SU-DHL-6 (cell line): Measurements from ENCODE around the gene BRD8.
A peak's percentile ranks its signal among the peaks of the same experiment; 100 is the strongest.

ENCODE experiments used
- H2AFZ ChIP-seq: fragments of 200-600 bp; sonication (generic); 2 replicates; pipeline ENCODE4 v1.6.1; 2014; ENCODE audit warnings: low read depth, mild to moderate bottlenecking, moderate library complexity, mixed read lengths, antibody characterized with exemption, low read length; ENCODE audit not compliant: severe bottlenecking
- H3F3A ChIP-seq: fragments of 200-600 bp; shearing (Covaris generic); 2 replicates; pipeline ENCODE4 v1.6.0; 2016; ENCODE audit warnings: antibody characterized with exemption, mild to moderate bottlenecking; ENCODE audit not compliant: insufficient read depth
- H3K27ac ChIP-seq: fragments of 200-600 bp; sonication (generic); 2 replicates; pipeline ENCODE4 v1.5.1; 2016; ENCODE audit warnings: low read depth, mild to moderate bottlenecking, low read length, moderate library complexity, mixed read lengths
- H3K27me3 ChIP-seq: fragments of 200-600 bp; sonication (generic), shearing (Covaris generic); 2 replicates; pipeline ENCODE4 v1.6.0; 2014; ENCODE audit warnings: mild to moderate bottlenecking, low read length
- H3K36me3 ChIP-seq: fragments of 200-600 bp; sonication (generic); 2 replicates; pipeline ENCODE4 v1.6.1; 2014; ENCODE audit warnings: mild to moderate bottlenecking, low read length, mixed read lengths
- H3K4me2 ChIP-seq: fragments of 300-600, 200-600 bp; shearing (Covaris generic), sonication (generic); 2 replicates; pipeline ENCODE4 v1.6.0; 2014; ENCODE audit warnings: low read length, low read depth, mild to moderate bottlenecking; ENCODE audit not compliant: poor library complexity, severe bottlenecking
- H3K4me3 ChIP-seq: fragments of 200-600 bp; sonication (generic); 2 replicates; pipeline ENCODE4 v1.5.1; 2014; ENCODE audit warnings: antibody characterized with exemption, low read length, mild to moderate bottlenecking, mixed read lengths; ENCODE audit not compliant: insufficient read depth, poor library complexity, severe bottlenecking
- H3K79me2 ChIP-seq: fragments of 200-600 bp; sonication (generic); 2 replicates; pipeline ENCODE4 v1.6.1; 2014; ENCODE audit warnings: mild to moderate bottlenecking, low read length, moderate library complexity; ENCODE audit not compliant: insufficient read depth
- H3K9ac ChIP-seq: fragments of 200-600 bp; sonication (generic); 2 replicates; pipeline ENCODE4 v1.7.0; 2014; ENCODE audit warnings: mild to moderate bottlenecking, low read length
- H3K9me2 ChIP-seq: fragments of 200-600 bp; sonication (generic); replicated peaks from 2 replicates; pipeline ENCODE4 v1.6.1; 2014; ENCODE audit warnings: low read length; ENCODE audit not compliant: insufficient read depth
- H3K9me3 ChIP-seq: fragments of 200-600 bp; sonication (generic); 2 replicates; pipeline ENCODE4 v1.6.1; 2014; ENCODE audit warnings: low read length, mixed read lengths; ENCODE audit not compliant: insufficient read depth
- H4K20me1 ChIP-seq: fragments of 200-600 bp; sonication (generic); 2 replicates; pipeline ENCODE4 v1.6.1; 2014; ENCODE audit warnings: low read depth, mild to moderate bottlenecking, antibody characterized with exemption, low read length, moderate library complexity, mixed read lengths
- EZH2phosphoT487 ChIP-seq: fragments of 200-600 bp; sonication (generic), shearing (Covaris generic); conservative IDR thresholded peaks from 2 replicates; pipeline ENCODE4 v1.6.1; 2018; ENCODE audit warnings: mild to moderate bottlenecking, antibody characterized with exemption, low read length, moderate library complexity, mixed read lengths
- TF ChIP-seq, protein P1 (sequence below): fragments of 200-600 bp; sonication (generic); IDR thresholded peaks from one replicate; pipeline ENCODE4 v1.5.1; 2017; ENCODE audit warnings: antibody characterized with exemption, mild to moderate bottlenecking, low read length, moderate library complexity; ENCODE audit not compliant: insufficient read depth, poor library complexity, severe bottlenecking

The BRD8 gene

DNA sequence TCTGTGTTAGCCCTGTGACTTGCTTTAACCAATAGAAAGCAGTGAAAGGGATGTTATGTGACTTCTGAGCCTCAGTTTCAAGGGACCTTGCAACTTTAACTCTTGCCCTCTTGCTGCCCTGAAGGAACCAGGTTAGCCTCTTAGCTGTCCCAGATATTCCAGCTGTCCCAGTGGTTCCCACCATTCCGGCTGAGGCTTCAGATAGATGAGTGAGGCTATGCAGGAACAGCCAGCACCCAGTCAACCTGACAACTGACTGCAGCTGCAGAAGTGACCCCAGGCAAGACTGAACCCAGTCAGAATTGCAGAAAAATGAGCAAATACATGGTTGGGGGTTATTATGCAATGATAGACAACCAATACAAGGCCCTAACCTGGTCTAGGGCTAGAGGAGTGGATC is 45.1 kb upstream of the BRD8 start:
- H3F3A ChIP-seq: no peaks in the 10 kb centered on the region
- H3K9me3 ChIP-seq: 0 out of 2 replicates have a peak, but pooled peaks cover 4% of the 10 kb centered on the region
- no peak overlapping the region for H2AFZ ChIP-seq
- H3K9me2 ChIP-seq: no peaks in the 10 kb centered on the region
- no peak overlapping the region for H3K27ac ChIP-seq
- TF ChIP-seq EZH2phosphoT487: no peak
- TF ChIP-seq, protein P1, sequence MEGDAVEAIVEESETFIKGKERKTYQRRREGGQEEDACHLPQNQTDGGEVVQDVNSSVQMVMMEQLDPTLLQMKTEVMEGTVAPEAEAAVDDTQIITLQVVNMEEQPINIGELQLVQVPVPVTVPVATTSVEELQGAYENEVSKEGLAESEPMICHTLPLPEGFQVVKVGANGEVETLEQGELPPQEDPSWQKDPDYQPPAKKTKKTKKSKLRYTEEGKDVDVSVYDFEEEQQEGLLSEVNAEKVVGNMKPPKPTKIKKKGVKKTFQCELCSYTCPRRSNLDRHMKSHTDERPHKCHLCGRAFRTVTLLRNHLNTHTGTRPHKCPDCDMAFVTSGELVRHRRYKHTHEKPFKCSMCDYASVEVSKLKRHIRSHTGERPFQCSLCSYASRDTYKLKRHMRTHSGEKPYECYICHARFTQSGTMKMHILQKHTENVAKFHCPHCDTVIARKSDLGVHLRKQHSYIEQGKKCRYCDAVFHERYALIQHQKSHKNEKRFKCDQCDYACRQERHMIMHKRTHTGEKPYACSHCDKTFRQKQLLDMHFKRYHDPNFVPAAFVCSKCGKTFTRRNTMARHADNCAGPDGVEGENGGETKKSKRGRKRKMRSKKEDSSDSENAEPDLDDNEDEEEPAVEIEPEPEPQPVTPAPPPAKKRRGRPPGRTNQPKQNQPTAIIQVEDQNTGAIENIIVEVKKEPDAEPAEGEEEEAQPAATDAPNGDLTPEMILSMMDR: no peak
- no peaks in the 10 kb centered on the region for H3K36me3 ChIP-seq
- H3K9ac ChIP-seq: no peak overlapping the region
- no peaks in the 10 kb centered on the region for H3K27me3 ChIP-seq
- H3K4me2 ChIP-seq: no peak overlapping the region
- no peaks in the 10 kb centered on the region for H3K79me2 ChIP-seq
- no peak overlapping the region for H3K4me3 ChIP-seq
- no peaks in the 10 kb centered on the region for H4K20me1 ChIP-seq

DNA sequence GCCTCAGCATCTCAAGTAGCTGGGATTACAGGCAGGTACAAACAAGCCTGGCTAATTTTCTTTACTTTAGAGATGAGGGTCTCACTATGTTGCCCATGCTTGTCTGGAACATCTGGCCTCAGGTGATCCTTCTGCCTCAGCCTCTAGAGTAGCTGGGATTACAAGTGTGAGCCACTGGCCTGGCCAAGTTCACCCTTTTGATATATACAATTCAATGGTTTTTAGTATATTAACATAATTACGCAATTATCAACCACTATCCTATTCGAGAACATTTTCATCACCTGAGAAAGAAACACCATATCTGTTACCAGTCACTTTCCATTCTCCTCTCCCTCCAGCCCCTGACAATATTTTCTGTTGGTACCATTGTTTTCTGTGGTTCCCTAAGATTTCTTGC is 38.4 kb upstream of the BRD8 start:
- no peaks in the 10 kb centered on the region for H4K20me1 ChIP-seq
- H3K9ac ChIP-seq: no peak overlapping the region
- no peaks in the 10 kb centered on the region for H3K36me3 ChIP-seq
- H3K4me2 ChIP-seq: no peak overlapping the region
- H3K9me2 ChIP-seq: no peaks in the 10 kb centered on the region
- H3K9me3 ChIP-seq: no peaks in the 10 kb centered on the region
- H3K79me2 ChIP-seq: peaks cover 13% of the 10 kb centered on the region
- H2AFZ ChIP-seq: no peak overlapping the region
- TF ChIP-seq, protein P1: no peak
- no peak for TF ChIP-seq EZH2phosphoT487
- H3K27ac ChIP-seq: no peak overlapping the region
- H3K4me3 ChIP-seq: no peak overlapping the region
- no peaks in the 10 kb centered on the region for H3K27me3 ChIP-seq
- no peaks in the 10 kb centered on the region for H3F3A ChIP-seq

DNA sequence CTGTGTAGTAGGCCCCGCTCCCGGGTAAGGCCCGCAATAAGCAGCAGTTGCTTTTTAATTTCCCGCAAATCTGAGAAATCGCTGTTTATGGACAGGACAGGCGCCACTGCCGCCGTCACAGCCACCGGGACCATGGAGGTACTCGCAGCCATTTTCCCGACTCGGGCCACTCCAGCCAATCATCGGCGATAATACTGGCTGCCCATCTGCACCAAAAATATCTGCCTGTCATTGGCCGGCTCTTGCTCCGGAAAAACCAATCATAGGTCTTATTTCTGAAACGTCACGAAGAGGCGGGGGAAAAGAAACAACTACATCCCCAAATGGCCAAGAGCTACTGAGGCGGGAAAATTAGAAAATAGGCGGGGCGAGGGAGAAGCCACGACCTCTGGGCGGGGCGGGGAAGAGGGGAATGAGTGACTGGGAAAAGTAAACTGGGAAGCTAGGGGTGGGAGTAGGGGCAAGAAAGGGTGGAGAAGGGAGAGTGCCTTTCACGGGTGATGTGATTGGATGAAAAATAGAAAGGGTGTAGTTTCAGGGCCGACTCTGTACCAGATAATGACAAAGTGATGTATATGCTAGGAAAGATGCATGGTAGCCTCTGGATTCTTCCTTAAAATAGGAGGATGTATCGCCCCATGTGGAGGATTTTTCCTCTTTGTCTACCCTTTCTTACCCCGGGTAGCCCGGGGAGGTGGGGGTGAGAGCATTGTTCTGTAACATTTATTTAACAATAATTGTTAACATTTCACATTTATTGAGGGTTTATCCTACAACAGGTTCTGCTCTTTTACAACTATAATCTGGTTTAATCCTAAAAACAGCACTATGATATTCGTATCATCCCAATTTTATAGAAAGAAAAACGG is 35.0 kb upstream of the BRD8 start, which contains the start of gene CDC23:
TSS of gene CDC23 (minus strand) at position 163 of the 869 bp plus-strand sequence. CDS start at position 152, 11 bp downstream.
- TF ChIP-seq, protein P1: no peak
- TF ChIP-seq EZH2phosphoT487: no peak
- Histone ChIP-seq H4K20me1 (no peaks in the 10 kb centered on the region), H2AFZ (peak within 1 kb of the TSS; percentile 97), H3K36me3 (peaks cover 2% of the 10 kb centered on the region; the same call in 1 of the 2 replicates), H3F3A (no peaks in the 10 kb centered on the region), H3K79me2 (peaks cover 44% of the 10 kb centered on the region), H3K9me3 (no peaks in the 10 kb centered on the region), H3K9ac (peak within 1 kb of the TSS; percentile 95), H3K9me2 (no peaks in the 10 kb centered on the region), H3K4me2 (peak within 1 kb of the TSS; percentile 100), H3K27me3 (no peaks in the 10 kb centered on the region), H3K4me3 (peak within 1 kb of the TSS; percentile 99), H3K27ac (peak within 1 kb of the TSS; percentile 46)
